GM10266 (cell line): Measurements from ENCODE around the gene TARS2.

Experiments used
- DNase-seq: peaks from one replicate; pipeline ENCODE4 v3.0.0; 2012; ENCODE audit errors: extremely low spot score
- CTCF ChIP-seq: IDR thresholded peaks from 2 replicates; pipeline ENCODE4 v1.5.1; 2012; ENCODE audit warnings: mild to moderate bottlenecking, low read depth; ENCODE audit not compliant: control insufficient read depth, insufficient read depth; ENCODE audit errors: missing control alignments

TARS2 gene

GRCh38 chr1:150479927-150480352 lies 7.3 kb upstream of the TARS2 start:
- TF ChIP-seq CTCF: no peak
- DNase-seq: no peak

GRCh38 chr1:150484431-150484830 lies 2.8 kb upstream of the TARS2 start:
- DNase-seq: no peak
- no peak for TF ChIP-seq CTCF

DNA sequence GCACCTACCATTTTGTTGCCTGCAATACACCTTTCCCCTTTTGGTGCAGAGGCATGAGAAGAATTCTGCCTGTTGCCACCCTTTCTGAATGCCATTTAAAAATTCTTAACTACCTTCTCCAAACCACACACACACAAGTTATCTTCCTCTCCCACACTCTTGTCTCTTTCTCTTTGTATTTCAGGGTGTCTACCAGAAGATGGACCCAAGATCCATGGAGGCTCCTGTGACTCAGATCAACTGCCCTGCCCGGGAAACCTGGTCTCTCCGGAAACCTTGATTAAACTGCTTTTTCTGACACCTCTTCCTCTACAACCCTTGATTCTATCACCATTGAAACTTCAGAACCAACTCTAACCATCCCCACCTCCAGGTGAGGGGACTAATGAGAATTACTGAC lies 2.4 kb upstream of the TARS2 start:
- TF ChIP-seq CTCF: no peak
- DNase-seq: no peak

DNA sequence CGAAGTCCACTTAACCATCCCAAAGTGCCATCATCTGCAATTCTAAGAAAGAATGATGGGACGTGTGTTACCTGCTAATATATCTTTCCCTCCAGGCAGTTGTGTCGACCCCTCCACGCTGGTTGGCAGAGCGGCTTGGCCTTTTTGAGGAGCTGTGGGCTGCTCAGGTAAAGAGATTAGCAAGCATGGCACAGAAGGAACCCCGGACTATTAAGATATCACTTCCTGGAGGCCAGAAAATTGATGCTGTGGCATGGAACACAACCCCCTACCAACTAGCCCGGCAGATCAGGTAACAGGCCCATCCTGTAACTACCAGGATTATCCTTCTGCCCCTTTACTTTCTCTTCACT lies 520 bp downstream of the TARS2 start:
- TF ChIP-seq CTCF: no peak
- DNase-seq: no peak

GRCh38 chr1:150493175-150493574 lies 6.0 kb downstream of the TARS2 start:
- no peak for DNase-seq
- TF ChIP-seq CTCF: no peak

DNA sequence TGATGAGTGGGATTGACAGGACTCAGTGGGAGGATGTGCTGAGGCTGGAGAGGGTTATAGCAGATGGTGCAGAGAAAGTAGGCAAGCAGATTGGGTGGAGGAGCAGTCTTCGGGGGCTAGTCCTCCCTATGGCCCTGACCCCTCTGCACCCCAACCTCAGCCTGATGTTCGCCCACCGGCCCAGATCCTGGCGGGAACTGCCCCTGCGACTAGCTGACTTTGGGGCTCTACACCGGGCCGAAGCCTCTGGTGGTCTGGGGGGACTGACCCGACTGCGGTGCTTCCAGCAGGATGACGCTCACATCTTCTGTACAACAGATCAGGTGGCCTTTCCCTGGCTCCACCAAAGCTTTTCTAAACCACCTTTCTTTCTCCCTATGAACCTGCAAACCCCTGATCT lies 11.1 kb downstream of the TARS2 start:
- DNase-seq: no peak

GRCh38 chr1:150505431-150505830 lies 18.2 kb downstream of the TARS2 start:
- no peak for DNase-seq
- TF ChIP-seq CTCF: no peak

More for the DNA sequence above, 11.1 kb downstream of the TARS2 start:
- TF ChIP-seq CTCF: no peak
